Fibroblast of skin of right quadriceps (primary cell): ENCODE measurements around the gene MATN1.
"Not testable (repeated sequence)": the region's sequence is repeated elsewhere in the genome, so short reads cannot be mapped to it uniquely, and the experiment has no call there.

Experiments used
- DNase-seq: peaks from one replicate; pipeline ENCODE4 v3.0.0-alpha.2; 2013

MATN1 gene

GRCh38 chr1:30723331-30723755, at the start of gene MATN1:
Gene MATN1, minus strand, starts transcription at chr1:30723585. Its CDS starts 34 bp downstream, at chr1:30723551.
- no peak for DNase-seq

- DNase-seq, result no peak
These were observed 47.6 kb upstream of the MATN1 start for GRCh38 chr1:30771005-30771404.

- no peak for DNase-seq
These were observed 46.8 kb upstream of the MATN1 start for GRCh38 chr1:30770150-30770549.

- no peak for DNase-seq
These were observed 45.7 kb upstream of the MATN1 start for GRCh38 chr1:30768830-30769718.

GRCh38 chr1:30768159-30768829, 44.9 kb upstream of the MATN1 start:
- DNase-seq, result no peak

- not testable (repeated sequence) for DNase-seq
These were observed 43.6 kb upstream of the MATN1 start for GRCh38 chr1:30766948-30767347.

GRCh38 chr1:30765556-30766434, 42.4 kb upstream of the MATN1 start:
- DNase-seq, result no peak

- no peak for DNase-seq
These were observed 41.7 kb upstream of the MATN1 start for GRCh38 chr1:30764939-30765555.

GRCh38 chr1:30764396-30764795, 41.0 kb upstream of the MATN1 start:
- no peak for DNase-seq

- DNase-seq, result peak; percentile 24
These were observed 40.4 kb upstream of the MATN1 start for GRCh38 chr1:30763651-30764248.

- DNase-seq, result no peak
These were observed 39.7 kb upstream of the MATN1 start for GRCh38 chr1:30762930-30763650.

- no peak for DNase-seq
These were observed 39.0 kb upstream of the MATN1 start for GRCh38 chr1:30762152-30762929.

GRCh38 chr1:30761381-30762151, 38.2 kb upstream of the MATN1 start:
- DNase-seq, result no peak

- no peak for DNase-seq
These were observed 37.4 kb upstream of the MATN1 start for GRCh38 chr1:30760596-30761324.

GRCh38 chr1:30759718-30760281, 36.4 kb upstream of the MATN1 start:
- DNase-seq, result no peak

GRCh38 chr1:30758785-30759380, 35.5 kb upstream of the MATN1 start:
- DNase-seq, result peak; percentile 27

- DNase-seq, result no peak
These were observed 34.8 kb upstream of the MATN1 start for GRCh38 chr1:30758121-30758688.
